Uterus (tissue), 4 donors: ENCODE data around the gene PRKCE. TPM values are rescaled to one million over a fixed set of nuclear protein-coding genes. Genes with fewer than 3 reads are reported as not detected.

Experiments used
- DNase-seq, 2 donors: peaks; one replicate each; pipeline ENCODE4 v3.0.0-alpha.2; 2019 to 2020
- H3K27ac ChIP-seq, 2 donors: fragments of 200-600 bp; sonication (generic); 1 replicate in 1 of 2; 2 replicates in 1 of 2; pipeline ENCODE4 v1.5.1; 2016 to 2018
- H3K27me3 ChIP-seq, 2 donors: fragments of 200-600 bp; sonication (generic); one replicate each; pipeline ENCODE4 v1.5.1; 2018 to 2019; ENCODE audit warnings: control low read depth in 1 of 2
- H3K36me3 ChIP-seq, 2 donors: fragments of 200-600 bp; sonication (generic); one replicate each; pipeline ENCODE4 v1.5.1; 2019; ENCODE audit warnings: control low read depth in 1 of 2
- H3K4me1 ChIP-seq, 2 donors: fragments of 200-600 bp; sonication (generic); one replicate each; pipeline ENCODE4 v1.5.1; 2018 to 2019; ENCODE audit warnings: control low read depth in 1 of 2
- H3K4me3 ChIP-seq, 2 donors: fragments of 200-600 bp; sonication (generic); 1 replicate in 1 of 2; 2 replicates in 1 of 2; pipeline ENCODE4 v1.5.1; 2018 to 2019; ENCODE audit warnings: mild to moderate bottlenecking in 1 of 2
- H3K9me3 ChIP-seq, 2 donors: fragments of 200-600 bp; sonication (generic); one replicate each; pipeline ENCODE4 v1.5.1; 2019; ENCODE audit warnings: control low read depth in 1 of 2
- POLR2A ChIP-seq, 2 donors: fragments of 450-650 bp; IDR thresholded peaks; one replicate each; pipeline ENCODE4 v1.6.1; 2016; ENCODE audit warnings: antibody characterized with exemption in 2 of 2, mild to moderate bottlenecking in 1 of 2, moderate library complexity in 1 of 2
- intact Hi-C: fragments of 100-400 bp; cut with DNase I; formaldehyde crosslinking; loops from one replicate; pipeline ENCODE4 v1.15.1; 2023; ENCODE audit warnings: low total_unique reads
- total RNA-seq, 4 donors: library from RNA; depleted of rRNA in 3 of 4; stranded (reverse); fragments of >200 nt in 3 of 4; gene quantifications; one replicate each; pipeline versions ENCODE4 v1.1.0 to v1.2.4, GENCODE V29; 2014 to 2023
- TF ChIP-seq, protein P1 (sequence below), 4 experiments: fragments of 200-600 bp in 2 of 4; fragments of 450-650 bp in 2 of 4; sonication (generic) in 2 of 4; IDR thresholded peaks; one replicate each; pipeline ENCODE4 v1.5.1; 2016 to 2019; ENCODE audit warnings: antibody characterized with exemption in 4 of 4, mild to moderate bottlenecking in 2 of 4, moderate library complexity in 1 of 4
- donor health status: DM: yes; HTN: yes; CAD: no.

Gene PRKCE
- total RNA-seq, 4 donors from 2014 or later = 3.8 to 47.6 (median 14.2) TPM

DNA sequence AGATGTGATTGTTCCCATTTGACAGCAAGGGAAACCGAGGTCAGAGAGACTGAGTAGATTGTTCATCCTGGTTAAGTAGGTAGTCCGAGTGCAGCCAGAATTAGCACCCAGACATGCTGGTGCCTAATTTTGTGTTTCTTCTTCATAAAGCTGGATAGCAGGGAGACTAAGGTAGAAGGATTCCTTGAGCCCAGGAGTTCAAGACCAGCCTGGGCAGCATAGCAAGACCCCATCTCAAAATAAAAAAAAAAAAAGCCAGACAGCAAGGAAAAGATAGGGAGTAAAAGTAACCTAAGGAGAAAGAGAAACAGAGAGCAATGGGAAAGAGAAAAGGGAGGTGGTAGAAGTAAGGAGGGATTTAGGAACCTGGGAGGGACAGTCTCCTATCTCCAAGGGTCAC, 120.6 kb downstream of the PRKCE start:
- H3K4me1 ChIP-seq = no peaks in the 10 kb centered on the region
- no peaks in the 10 kb centered on the region for H3K27me3 ChIP-seq
- H3K36me3 ChIP-seq = no peaks in the 10 kb centered on the region
- DNase-seq = no peak
- H3K9me3 ChIP-seq = no peaks in the 10 kb centered on the region
- no peak overlapping the region for H3K4me3 ChIP-seq
- intact Hi-C loops = no loop called here
- TF ChIP-seq POLR2A (IDR thresholded peaks at IDR 0.05) = no peak
- TF ChIP-seq, protein P1, sequence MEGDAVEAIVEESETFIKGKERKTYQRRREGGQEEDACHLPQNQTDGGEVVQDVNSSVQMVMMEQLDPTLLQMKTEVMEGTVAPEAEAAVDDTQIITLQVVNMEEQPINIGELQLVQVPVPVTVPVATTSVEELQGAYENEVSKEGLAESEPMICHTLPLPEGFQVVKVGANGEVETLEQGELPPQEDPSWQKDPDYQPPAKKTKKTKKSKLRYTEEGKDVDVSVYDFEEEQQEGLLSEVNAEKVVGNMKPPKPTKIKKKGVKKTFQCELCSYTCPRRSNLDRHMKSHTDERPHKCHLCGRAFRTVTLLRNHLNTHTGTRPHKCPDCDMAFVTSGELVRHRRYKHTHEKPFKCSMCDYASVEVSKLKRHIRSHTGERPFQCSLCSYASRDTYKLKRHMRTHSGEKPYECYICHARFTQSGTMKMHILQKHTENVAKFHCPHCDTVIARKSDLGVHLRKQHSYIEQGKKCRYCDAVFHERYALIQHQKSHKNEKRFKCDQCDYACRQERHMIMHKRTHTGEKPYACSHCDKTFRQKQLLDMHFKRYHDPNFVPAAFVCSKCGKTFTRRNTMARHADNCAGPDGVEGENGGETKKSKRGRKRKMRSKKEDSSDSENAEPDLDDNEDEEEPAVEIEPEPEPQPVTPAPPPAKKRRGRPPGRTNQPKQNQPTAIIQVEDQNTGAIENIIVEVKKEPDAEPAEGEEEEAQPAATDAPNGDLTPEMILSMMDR (IDR thresholded peaks at IDR 0.05) = no peak
- peak overlapping the region in 1 of 2 donors; percentile 60 for H3K27ac ChIP-seq

DNA sequence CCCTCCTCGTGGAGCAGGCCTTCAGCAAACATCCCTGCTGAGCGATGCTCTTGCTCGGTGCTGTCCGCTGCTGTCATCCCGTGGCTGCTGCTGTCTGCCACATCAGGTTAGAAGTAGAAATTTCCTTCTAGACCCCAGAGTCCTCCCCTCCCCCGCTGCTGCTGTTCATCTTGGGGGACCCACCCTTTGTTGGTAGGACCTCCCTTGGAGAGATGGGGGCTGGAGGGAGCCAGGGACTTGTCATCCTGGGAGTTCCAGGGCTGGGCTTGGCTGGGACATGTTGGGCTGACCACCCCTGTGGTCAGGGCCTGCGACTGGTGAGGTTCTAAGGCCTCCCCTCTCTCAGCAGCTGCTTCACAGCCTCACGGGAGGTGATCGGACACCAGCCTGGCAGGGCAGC, 122.4 kb downstream of the PRKCE start:
- Histone ChIP-seq H3K36me3 (no peaks in the 10 kb centered on the region), H3K27ac (no peak overlapping the region), H3K4me3 (no peak overlapping the region), H3K27me3 (no peaks in the 10 kb centered on the region), H3K4me1 (no peaks in the 10 kb centered on the region), H3K9me3 (no peaks in the 10 kb centered on the region)
- TF ChIP-seq, protein P1 (IDR thresholded peaks at IDR 0.05) = no peak
- no peak for TF ChIP-seq POLR2A (IDR thresholded peaks at IDR 0.05)
- no peak for DNase-seq
- intact Hi-C loops = no loop called here

DNA sequence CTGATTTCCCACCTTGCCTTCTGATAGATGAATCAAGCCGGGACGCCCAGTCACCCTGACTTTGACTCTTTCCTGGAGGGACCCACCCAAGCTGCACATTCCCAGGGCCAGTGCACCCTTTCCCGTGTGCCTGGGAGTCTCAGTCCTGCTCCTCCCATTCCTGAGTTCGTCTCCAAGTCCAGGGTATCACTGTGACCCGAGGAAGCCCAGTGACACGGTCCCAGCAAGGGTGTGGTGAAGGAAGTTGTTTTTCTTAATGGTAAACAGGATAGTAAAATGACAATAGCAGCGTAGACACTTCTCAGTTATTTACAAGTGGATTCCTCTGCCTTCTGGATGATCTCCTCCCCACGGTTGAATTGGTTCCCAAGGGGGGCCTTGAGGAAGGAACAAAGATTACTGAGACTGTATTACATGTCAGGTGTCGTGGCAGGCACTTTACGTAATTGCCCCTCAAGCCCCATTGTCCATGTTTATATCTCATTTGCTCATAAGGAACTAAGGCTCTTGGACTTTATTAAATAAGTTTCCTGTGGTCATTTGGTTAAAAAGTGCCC, 123.3 kb downstream of the PRKCE start:
- no peaks in the 10 kb centered on the region for H3K4me1 ChIP-seq
- no peaks in the 10 kb centered on the region for H3K9me3 ChIP-seq
- DNase-seq = no peak
- no peaks in the 10 kb centered on the region for H3K36me3 ChIP-seq
- TF ChIP-seq, protein P1 (IDR thresholded peaks at IDR 0.05) = no peak
- no peak for TF ChIP-seq POLR2A (IDR thresholded peaks at IDR 0.05)
- intact Hi-C loops = loop anchor here (5.0 kb wide), 1 partner anchor 132 kb away; no protein-coding TSS in a partner anchor
- H3K27ac ChIP-seq = no peak overlapping the region
- H3K4me3 ChIP-seq = no peak overlapping the region
- H3K27me3 ChIP-seq = no peaks in the 10 kb centered on the region

DNA sequence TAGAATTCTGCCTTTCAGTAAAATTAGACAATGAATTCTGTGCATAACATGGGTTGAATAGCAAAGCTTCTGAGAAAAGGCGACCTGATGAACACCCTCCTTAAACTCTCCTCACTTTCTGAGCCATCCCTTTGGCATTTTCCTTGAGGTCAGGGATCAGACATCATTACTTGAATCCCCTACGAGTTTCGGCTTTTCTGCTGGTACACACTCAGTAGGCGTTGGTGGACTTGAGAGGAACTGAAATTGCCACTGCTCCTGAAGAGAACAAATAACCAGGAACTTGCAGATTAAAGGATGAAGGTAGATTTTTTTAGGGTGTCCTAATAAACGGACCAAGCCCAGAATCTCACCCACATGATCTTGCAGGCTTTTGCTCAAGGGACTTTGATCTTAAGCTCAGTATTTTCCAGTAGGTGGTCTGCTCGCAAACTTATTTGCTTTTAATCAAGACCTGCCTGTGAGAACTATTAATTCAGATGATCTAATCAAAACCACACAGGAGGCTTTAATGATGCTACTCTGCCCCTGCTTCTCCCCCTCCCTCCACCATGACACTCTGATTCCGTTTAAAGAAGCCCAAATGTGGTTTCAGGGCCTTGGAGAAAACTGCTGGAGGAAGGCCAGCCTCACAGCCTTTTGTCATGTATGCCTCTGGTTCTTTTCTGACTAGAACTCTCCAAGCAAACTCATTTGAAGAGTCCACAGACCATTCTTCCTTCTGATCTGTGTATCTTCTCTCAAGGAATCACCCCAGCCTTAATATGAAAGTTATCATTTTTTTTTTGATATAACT, 124.9 kb downstream of the PRKCE start:
- H3K27me3 ChIP-seq = no peaks in the 10 kb centered on the region
- no peak for TF ChIP-seq POLR2A (IDR thresholded peaks at IDR 0.05)
- TF ChIP-seq, protein P1 (IDR thresholded peaks at IDR 0.05) = no peak
- H3K4me1 ChIP-seq = no peaks in the 10 kb centered on the region
- no peak for DNase-seq
- intact Hi-C loops = loop anchor here (5.0 kb wide), 1 partner anchor 134 kb away; no protein-coding TSS in a partner anchor
- no peak overlapping the region for H3K27ac ChIP-seq
- no peaks in the 10 kb centered on the region for H3K36me3 ChIP-seq
- no peaks in the 10 kb centered on the region for H3K9me3 ChIP-seq
- no peak overlapping the region for H3K4me3 ChIP-seq
